LNCAP (cell line): ENCODE measurements around the gene SETBP1.

Source experiments
- CTCF ChIP-seq: fragments of 450-650 bp; IDR thresholded peaks from 2 replicates; pipeline ENCODE4 v1.5.1; 2017; ENCODE audit warnings: mild to moderate bottlenecking

SETBP1 gene

GRCh38 chr18:44842588-44843412 lies 162.1 kb downstream of the SETBP1 start:
- no peak for TF ChIP-seq CTCF

GRCh38 chr18:44844486-44844885 lies 163.8 kb downstream of the SETBP1 start:
- TF ChIP-seq CTCF = no peak

- TF ChIP-seq CTCF = no peak
Observed at GRCh38 chr18:44846450-44846849, 165.8 kb downstream of the SETBP1 start.

DNA sequence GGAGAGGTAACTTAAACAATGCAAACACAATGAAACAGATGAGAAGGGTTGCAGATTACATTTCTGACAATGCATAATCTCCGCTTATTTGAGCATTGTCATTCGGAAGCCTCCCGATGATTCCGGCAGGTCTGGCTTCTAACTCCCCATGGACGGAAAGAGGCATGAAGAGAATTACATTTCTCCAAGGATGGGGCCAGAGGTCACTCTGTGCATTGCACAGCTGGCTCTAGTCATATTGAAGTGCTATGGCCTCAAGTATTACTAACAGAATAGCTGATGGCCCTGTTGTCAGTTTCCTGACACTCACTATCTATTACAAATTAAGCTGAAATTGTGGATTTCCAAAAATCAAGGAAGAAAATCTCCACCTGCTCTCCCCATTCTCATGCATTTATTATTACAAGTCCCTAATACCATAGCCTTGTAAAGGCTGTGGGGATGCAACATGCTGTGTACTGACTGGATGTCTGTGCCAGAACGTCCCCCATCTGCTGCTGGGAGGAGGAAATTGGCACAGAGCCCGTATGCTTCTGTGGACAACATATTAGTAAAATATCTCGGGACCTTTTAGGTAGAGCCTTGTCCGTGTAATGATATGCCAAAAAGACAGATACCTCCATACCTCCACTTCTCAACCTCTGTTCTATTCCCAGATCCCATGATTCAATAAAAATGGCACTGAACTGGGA lies 168.1 kb downstream of the SETBP1 start:
- TF ChIP-seq CTCF = no peak

GRCh38 chr18:44849361-44849760 lies 168.7 kb downstream of the SETBP1 start:
- TF ChIP-seq CTCF = no peak

- no peak for TF ChIP-seq CTCF
Observed at GRCh38 chr18:44850001-44850400, 169.3 kb downstream of the SETBP1 start.

DNA sequence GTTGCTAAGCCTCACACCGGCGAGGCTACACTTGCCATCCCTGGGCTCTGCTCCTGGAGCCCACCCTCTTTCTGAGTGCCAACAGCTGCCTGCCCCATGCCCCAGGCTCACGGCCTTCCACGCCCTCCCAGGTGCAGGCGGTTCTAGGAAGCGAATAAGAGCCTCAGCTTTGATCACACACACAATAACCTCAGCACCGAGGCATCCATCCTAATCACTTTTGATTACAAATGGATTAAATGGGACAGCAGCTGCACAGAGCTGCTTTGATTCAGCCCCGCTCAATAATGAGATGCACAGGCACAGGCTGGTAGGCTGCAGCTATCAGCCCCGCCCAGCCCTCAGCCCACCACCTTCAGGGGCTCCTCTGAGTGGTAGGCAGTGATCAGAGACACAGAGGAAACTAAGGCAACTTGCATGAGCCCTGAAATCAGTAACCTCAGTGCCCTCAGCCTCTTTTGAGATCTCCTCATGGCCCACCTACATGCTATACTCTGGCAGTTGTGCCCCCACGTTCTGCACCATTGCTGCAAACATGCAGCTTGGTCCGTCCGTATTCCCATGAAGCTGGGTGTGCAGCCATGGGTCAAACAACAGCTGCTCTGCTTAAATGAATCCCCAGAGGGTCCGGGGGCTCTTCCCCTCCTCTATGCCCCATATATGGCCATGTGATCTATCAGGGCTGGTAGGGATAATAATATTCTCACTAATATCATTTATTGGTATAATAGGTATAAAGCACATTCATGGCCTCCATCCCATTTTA lies 171.4 kb downstream of the SETBP1 start:
- TF ChIP-seq CTCF = no peak
